Endodermal cell (in vitro differentiated cells): ENCODE measurements around the gene PPP2R2B. TPM values are rescaled to one million over a fixed set of nuclear protein-coding genes. Genes with fewer than 3 reads are reported as not detected.

Experiments
- DNase-seq: peaks from one replicate; pipeline ENCODE4 v3.0.0-alpha.2; 2017
- H3K27ac ChIP-seq: 2 replicates; pipeline ENCODE4 v1.5.1; 2013; ENCODE audit warnings: mild to moderate bottlenecking, low read depth, low read length, moderate library complexity
- H3K27me3 ChIP-seq: 2 replicates; pipeline ENCODE4 v1.6.1; 2013; ENCODE audit warnings: mild to moderate bottlenecking, low read length, moderate library complexity; ENCODE audit not compliant: insufficient read depth, control insufficient read depth, poor library complexity, severe bottlenecking
- H3K36me3 ChIP-seq: 2 replicates; pipeline ENCODE4 v1.7.0; 2013; ENCODE audit warnings: mild to moderate bottlenecking, low read length, moderate library complexity; ENCODE audit not compliant: control insufficient read depth, insufficient read depth
- H3K4me1 ChIP-seq: one replicate; pipeline ENCODE4 v1.7.0; 2013; ENCODE audit warnings: low read length; ENCODE audit not compliant: control insufficient read depth, insufficient read depth
- H3K4me3 ChIP-seq: 2 replicates; pipeline ENCODE4 v1.5.1; 2013; ENCODE audit warnings: mild to moderate bottlenecking, low read length, moderate library complexity
- H3K9ac ChIP-seq: 2 replicates; pipeline ENCODE4 v1.6.1; 2013; ENCODE audit warnings: mild to moderate bottlenecking, low read length, moderate library complexity; ENCODE audit not compliant: poor library complexity, severe bottlenecking; ENCODE audit errors: extremely low read depth
- H3K9me3 ChIP-seq: 2 replicates; pipeline ENCODE4 v1.6.1; 2013; ENCODE audit warnings: mild to moderate bottlenecking, low read length, moderate library complexity; ENCODE audit not compliant: control insufficient read depth
- H3K27ac Mint-ChIP-seq: 2 replicates; pipeline ENCODE4 v1.8.0; 2020; ENCODE audit warnings: mixed read lengths
- H3K27me3 Mint-ChIP-seq: 2 replicates; pipeline ENCODE4 v1.8.0; 2021; ENCODE audit warnings: mild to moderate bottlenecking, mixed read lengths; ENCODE audit not compliant: insufficient read depth
- H3K36me3 Mint-ChIP-seq: 2 replicates; pipeline ENCODE4 v1.8.0; 2020; ENCODE audit warnings: low read depth, mixed read lengths
- H3K4me1 Mint-ChIP-seq: 2 replicates; pipeline ENCODE4 v1.8.0; 2020; ENCODE audit warnings: mixed read lengths
- H3K4me3 Mint-ChIP-seq: 2 replicates; pipeline ENCODE4 v1.8.0; 2020; ENCODE audit warnings: mild to moderate bottlenecking, moderate library complexity, mixed read lengths
- H3K9me3 Mint-ChIP-seq: 2 replicates; pipeline ENCODE4 v1.8.0; 2020; ENCODE audit warnings: mild to moderate bottlenecking, mixed read lengths
- CTCF ChIP-seq: fragments of 200-600 bp; sonication (generic); conservative IDR thresholded peaks from 2 replicates; pipeline ENCODE4 v1.5.0; 2021; ENCODE audit warnings: antibody characterized with exemption, mild to moderate bottlenecking
- whole genome bisulfite sequencing, 2 experiments: methylation state at CpG; one replicate each; pipeline versions ENCODE4 v1.1.5 to v1.1.7; 2013; ENCODE audit warnings: missing lambda C conversion rate in 2 of 2, mixed read lengths in 1 of 2; ENCODE audit not compliant: insufficient coverage in 1 of 2, insufficient read length in 1 of 2; 5-methylcytosine and 5-hydroxymethylcytosine counted together
- total RNA-seq, 2 donors: library from RNA; stranded (reverse); fragmentation: NEBNext Ultra II Directional in 1 of 2; extraction: Animal tissue kit (Norgen Biotek cat#: 25700) in 1 of 2; gene quantifications; 2 replicates in 1 of 2; 3 replicates in 1 of 2; pipeline ENCODE4 v1.2.1, GENCODE V29; 2021

PPP2R2B gene
- total RNA-seq, 2 donors from 2014 or later: 3.3 to 8.0 TPM

DNA sequence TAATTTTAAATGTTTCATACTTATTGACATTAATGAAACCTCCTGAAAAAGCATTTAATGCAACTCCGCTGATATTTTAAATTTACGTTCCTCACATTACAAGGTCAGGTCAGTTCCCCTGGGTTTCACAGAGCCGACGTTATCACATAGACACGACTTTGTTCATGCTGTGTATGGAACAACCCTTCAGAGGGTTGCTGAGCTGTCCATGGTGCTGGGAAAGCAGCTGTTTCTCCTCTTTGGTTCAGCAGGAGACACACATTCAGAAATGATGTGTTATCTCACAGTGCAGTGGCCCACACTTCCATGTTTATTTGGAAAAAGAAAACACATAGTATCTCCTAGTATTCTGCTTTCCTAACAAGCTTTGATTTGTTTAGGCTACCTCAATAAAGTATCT is 53.5 kb downstream of the PPP2R2B start:
- TF ChIP-seq CTCF: no peak
- Histone ChIP-seq H3K27ac (no peak overlapping the region), H3K27me3 (peaks cover 10% of the 10 kb centered on the region), H3K36me3 (no peaks in the 10 kb centered on the region), H3K9ac (no peak overlapping the region), H3K4me3 (no peak overlapping the region), H3K9me3 (no peaks in the 10 kb centered on the region), H3K4me1 (no peaks in the 10 kb centered on the region)
- H3K27ac Mint-ChIP-seq: no peak overlapping the region
- H3K27me3 Mint-ChIP-seq: no peaks in the 10 kb centered on the region
- no peak overlapping the region for H3K4me3 Mint-ChIP-seq
- 73 to 74% methylated on average over 5 of the region's 5 CpGs for WGBS, 2 experiments
- peaks cover 13% of the 10 kb centered on the region for H3K4me1 Mint-ChIP-seq
- no peaks in the 10 kb centered on the region for H3K36me3 Mint-ChIP-seq
- DNase-seq: peak; percentile 89
- H3K9me3 Mint-ChIP-seq: no peaks in the 10 kb centered on the region

GRCh38 chr5:146821732-146822131 is 56.8 kb downstream of the PPP2R2B start:
- Mint-ChIP-seq H3K4me3 (no peak overlapping the region), H3K4me1 (peaks cover 5% of the 10 kb centered on the region), H3K36me3 (no peaks in the 10 kb centered on the region), H3K27ac (no peak overlapping the region), H3K27me3 (no peaks in the 10 kb centered on the region), H3K9me3 (no peaks in the 10 kb centered on the region)
- no peak for TF ChIP-seq CTCF
- Histone ChIP-seq H3K27ac (no peak overlapping the region), H3K9me3 (no peaks in the 10 kb centered on the region), H3K4me1 (no peaks in the 10 kb centered on the region), H3K27me3 (peaks cover 6% of the 10 kb centered on the region), H3K9ac (no peak overlapping the region), H3K4me3 (no peak overlapping the region), H3K36me3 (no peaks in the 10 kb centered on the region)
- DNase-seq: no peak
- 88 to 100% methylated on average over 3 of the region's 3 CpGs for WGBS, 2 experiments

DNA sequence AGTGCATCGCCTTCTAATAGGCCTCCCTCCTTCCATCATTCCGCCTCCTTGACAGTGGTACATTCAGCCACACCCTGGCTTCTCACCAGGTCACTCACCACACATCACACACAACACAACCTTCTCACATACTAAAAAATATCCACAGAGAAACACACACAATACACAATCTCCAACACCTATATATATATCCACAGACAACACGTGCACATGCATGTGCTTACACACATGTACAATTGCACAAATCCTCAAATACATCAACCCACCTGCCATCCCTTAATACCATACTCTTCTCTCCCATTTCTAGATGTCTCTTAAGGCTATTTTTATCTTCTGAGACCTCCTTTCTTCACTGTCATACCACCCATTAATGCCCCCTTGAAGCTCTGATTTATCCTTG is 57.6 kb downstream of the PPP2R2B start:
- Mint-ChIP-seq H3K4me3 (no peak overlapping the region), H3K27me3 (no peaks in the 10 kb centered on the region), H3K4me1 (peaks cover 6% of the 10 kb centered on the region), H3K36me3 (no peaks in the 10 kb centered on the region), H3K9me3 (no peaks in the 10 kb centered on the region), H3K27ac (no peak overlapping the region)
- Histone ChIP-seq H3K27ac (no peak overlapping the region), H3K9ac (no peak overlapping the region), H3K4me3 (no peak overlapping the region), H3K9me3 (no peaks in the 10 kb centered on the region), H3K27me3 (no peaks in the 10 kb centered on the region), H3K36me3 (no peaks in the 10 kb centered on the region), H3K4me1 (no peaks in the 10 kb centered on the region)
- 94% methylated on average over 2 to 3 of the region's 3 CpGs for WGBS, 2 experiments
- no peak for DNase-seq
- TF ChIP-seq CTCF: no peak
